HepG2 (cell line): ENCODE data around the gene TMEM129. TPM values are rescaled to one million over a fixed set of nuclear protein-coding genes. Genes with fewer than 3 reads are reported as not detected.

Experiments
- ARID2 ChIP-seq: sonication (generic); formaldehyde crosslinking; IDR thresholded peaks from 2 replicates; pipeline ENCODE4 v1.8.1; 2022; ENCODE audit warnings: mild to moderate bottlenecking, missing genetic modification reagents, borderline replicate concordance
- CAMTA2 ChIP-seq: sonication (generic); formaldehyde crosslinking; IDR thresholded peaks from 2 replicates; pipeline ENCODE4 v1.4.0; 2020; ENCODE audit warnings: mild to moderate bottlenecking, missing genetic modification reagents, borderline replicate concordance
- CBX5 ChIP-seq: sonication (generic); formaldehyde crosslinking; IDR thresholded peaks from 2 replicates; pipeline ENCODE4 v1.4.0; 2020; ENCODE audit warnings: missing genetic modification reagents, borderline replicate concordance
- HINFP ChIP-seq: sonication (generic); formaldehyde crosslinking; IDR thresholded peaks from 2 replicates; pipeline ENCODE4 v1.4.0; 2020; ENCODE audit warnings: low read depth, mild to moderate bottlenecking, missing genetic modification reagents
- MED13 ChIP-seq: sonication (generic); formaldehyde crosslinking; IDR thresholded peaks from 2 replicates; pipeline ENCODE4 v1.5.0; 2020; ENCODE audit warnings: missing genetic modification reagents
- MIXL1 ChIP-seq: IDR thresholded peaks from 2 replicates; pipeline ENCODE4 v1.6.1; 2016
- NFIB ChIP-seq: sonication (generic); formaldehyde crosslinking; IDR thresholded peaks from 2 replicates; pipeline ENCODE4 v1.9.0; 2021; ENCODE audit warnings: missing genetic modification reagents, mild to moderate bottlenecking, borderline replicate concordance
- PAXIP1 ChIP-seq: sonication (generic); formaldehyde crosslinking; conservative IDR thresholded peaks from 2 replicates; pipeline ENCODE4 v1.4.0; 2020; ENCODE audit warnings: mild to moderate bottlenecking, missing genetic modification reagents, moderate library complexity
- RXRB ChIP-seq: IDR thresholded peaks from 2 replicates; pipeline ENCODE4 v1.6.1; 2016; ENCODE audit warnings: borderline replicate concordance, missing genetic modification reagents, missing compliant biosample characterization
- SP4 ChIP-seq: sonication (generic); formaldehyde crosslinking; IDR thresholded peaks from 2 replicates; pipeline ENCODE4 v1.8.1; 2023; ENCODE audit warnings: mild to moderate bottlenecking, missing genetic modification reagents
- TBX2 ChIP-seq: sonication (generic); formaldehyde crosslinking; IDR thresholded peaks from 2 replicates; pipeline ENCODE4 v1.5.0; 2020; ENCODE audit warnings: missing genetic modification reagents, mild to moderate bottlenecking, borderline replicate concordance
- TGIF2 ChIP-seq: IDR thresholded peaks from 2 replicates; pipeline ENCODE4 v1.6.1; 2016; ENCODE audit warnings: control low read depth, missing compliant biosample characterization
- U2AF2 ChIP-seq: fragments of 200-400 bp; formaldehyde crosslinking; IDR thresholded peaks from 2 replicates; pipeline ENCODE4 v1.6.1; 2017; ENCODE audit warnings: low read depth, mild to moderate bottlenecking, low read length
- XRCC5 ChIP-seq: fragments of 200-400 bp; formaldehyde crosslinking; optimal IDR thresholded peaks from 2 replicates; pipeline ENCODE3; 2017; ENCODE audit warnings: mild to moderate bottlenecking, low read length
- ZBTB26 ChIP-seq: IDR thresholded peaks from 2 replicates; pipeline ENCODE4 v1.6.1; 2016; ENCODE audit warnings: missing compliant biosample characterization, missing genetic modification reagents, borderline replicate concordance
- ZNF124 ChIP-seq: sonication (generic); formaldehyde crosslinking; IDR thresholded peaks from 2 replicates; pipeline ENCODE4 v1.4.0; 2020; ENCODE audit warnings: missing genetic modification reagents
- ZNF205 ChIP-seq: IDR thresholded peaks from 2 replicates; pipeline ENCODE4 v1.6.1; 2018; ENCODE audit warnings: missing biosample characterization, missing genetic modification reagents
- ZNF264 ChIP-seq: sonication (generic); formaldehyde crosslinking; IDR thresholded peaks from 2 replicates; pipeline ENCODE4 v1.4.0; 2020; ENCODE audit warnings: missing genetic modification reagents
- ZNF550 ChIP-seq: sonication (generic); formaldehyde crosslinking; IDR thresholded peaks from 2 replicates; pipeline ENCODE4 v1.4.0; 2020; ENCODE audit warnings: mild to moderate bottlenecking, missing genetic modification reagents, borderline replicate concordance
- ZNF562 ChIP-seq: sonication (generic); formaldehyde crosslinking; IDR thresholded peaks from 2 replicates; pipeline ENCODE4 v1.8.0; 2022; ENCODE audit warnings: missing genetic modification reagents, borderline replicate concordance
- ZNF564 ChIP-seq: sonication (generic); formaldehyde crosslinking; IDR thresholded peaks from 2 replicates; pipeline ENCODE4 v1.8.1; 2023; ENCODE audit warnings: mild to moderate bottlenecking, missing genetic modification reagents
- ZNF672 ChIP-seq: sonication (generic); formaldehyde crosslinking; IDR thresholded peaks from 2 replicates; pipeline ENCODE4 v1.8.1; 2022; ENCODE audit warnings: missing genetic modification reagents
- ZNF761 ChIP-seq: sonication (generic); formaldehyde crosslinking; conservative IDR thresholded peaks from 2 replicates; pipeline ENCODE4 v1.4.0; 2020; ENCODE audit warnings: mild to moderate bottlenecking, missing genetic modification reagents
- ZSCAN22 ChIP-seq: sonication (generic); formaldehyde crosslinking; IDR thresholded peaks from 2 replicates; pipeline ENCODE4 v1.4.0; 2020; ENCODE audit warnings: mild to moderate bottlenecking, missing genetic modification reagents
- polyA plus RNA-seq, 8 experiments: library from polyadenylated mRNA; depleted of rRNA in 3 of 8; stranded (reverse) in 7 of 8; unstranded in 1 of 8; fragments of >200 nt; fragmentation: Illumina TruSeq in 4 of 8; extraction: Trizol in 4 of 8; gene quantifications; 2 replicates each; pipeline versions ENCODE4 v1.2.1 to v1.2.3, GENCODE V29; 2011 to 2016; ENCODE audit warnings: low read depth in 4 of 8, missing spikeins in 1 of 8, mixed read lengths in 1 of 8; ENCODE audit not compliant: insufficient read depth in 1 of 8
- total RNA-seq, 5 experiments: library from RNA; depleted of rRNA; stranded (reverse); fragments of >200 nt; fragmentation: Illumina TruSeq; extraction: Trizol; gene quantifications; 2 replicates each; pipeline ENCODE4 v1.2.3, GENCODE V29; 2016; ENCODE audit warnings: low read depth in 1 of 5

TMEM129 gene
- total and polyA plus RNA-seq, 2 of the 13 experiments (the other 11 are each of a cell fraction or from before 2014, with no cell fraction given), result 19.0 to 25.8 TPM

GRCh38 chr4:1746265-1746691, 25.2 kb upstream of the TMEM129 start (continued):
- TF ChIP-seq ZNF564 (CRISPR knock-in tag) (no peak), ZNF205 (CRISPR knock-in tag) (peak; percentile 98), NFIB (CRISPR knock-in tag) (peak; percentile 63; the same call in 1 of the 2 replicates), ARID2 (CRISPR knock-in tag) (no peak), ZSCAN22 (0 out of 2 replicates have a peak, but pooled peaks have one; percentile 32), PAXIP1 (CRISPR knock-in tag) (no peak; the same call in 1 of the 2 replicates), ZNF761 (CRISPR knock-in tag) (no peak; the same call in 1 of the 2 replicates), ZNF672 (CRISPR knock-in tag) (no peak), SP4 (CRISPR knock-in tag) (peak; percentile 68; the same call in 1 of the 2 replicates), XRCC5 (peak; percentile 98), RXRB (CRISPR knock-in tag) (peak; percentile 69), ZBTB26 (CRISPR knock-in tag) (peak; percentile 74; the same call in 1 of the 2 replicates), MIXL1 (CRISPR knock-in tag) (0 out of 2 replicates have a peak, but pooled peaks have one; percentile 31), ZNF550 (no peak), MED13 (CRISPR knock-in tag) (0 out of 2 replicates have a peak, but pooled peaks have one; percentile 47), ZNF264 (peak; percentile 66; the same call in 1 of the 2 replicates), ZNF124 (CRISPR knock-in tag) (no peak), TBX2 (peak; percentile 58; the same call in 1 of the 2 replicates), CBX5 (CRISPR knock-in tag) (peak; percentile 79; the same call in 1 of the 2 replicates), TGIF2 (CRISPR knock-in tag) (peak; percentile 70; the same call in 1 of the 2 replicates), ZNF562 (no peak), U2AF2 (no peak), CAMTA2 (CRISPR knock-in tag) (no peak), HINFP (peak; percentile 100)
